Cortex of kidney (tissue), 1 donor: Measurements from ENCODE around the gene LMOD2.

ENCODE experiments used
- DNase-seq: peaks from one replicate; lab custom pipeline; 2025; lab: John Stamatoyannopoulos, UW

LMOD2 gene

DNA sequence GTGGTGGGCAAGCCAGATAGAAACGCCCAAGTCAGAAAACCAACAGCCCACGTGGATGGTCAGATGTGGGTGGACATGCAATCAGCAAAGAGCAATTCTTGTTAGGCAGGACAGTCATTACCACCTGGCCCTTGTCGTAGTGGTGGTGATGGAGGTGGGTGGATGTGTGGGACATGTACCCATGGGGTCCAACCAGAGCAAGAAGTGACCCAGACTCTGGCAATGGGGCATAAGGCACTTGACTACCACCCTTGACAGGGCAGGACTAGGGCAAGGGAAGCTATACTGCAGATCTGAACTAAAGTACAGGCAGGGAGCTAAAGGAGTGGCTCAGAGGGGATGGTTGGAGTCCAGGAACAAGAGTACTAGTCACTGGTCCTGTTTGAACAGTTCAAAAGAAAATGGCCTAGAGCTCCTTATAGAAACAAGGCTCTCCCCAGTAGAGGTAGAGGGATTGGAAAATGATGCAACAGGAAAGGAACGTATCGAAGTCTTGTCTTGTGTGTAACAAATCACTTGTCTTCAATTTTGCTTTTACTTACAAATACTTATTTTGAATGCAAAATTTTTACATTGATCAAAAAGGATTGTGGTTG lies 17.6 kb downstream of the LMOD2 start:
- DNase-seq: no peak

DNA sequence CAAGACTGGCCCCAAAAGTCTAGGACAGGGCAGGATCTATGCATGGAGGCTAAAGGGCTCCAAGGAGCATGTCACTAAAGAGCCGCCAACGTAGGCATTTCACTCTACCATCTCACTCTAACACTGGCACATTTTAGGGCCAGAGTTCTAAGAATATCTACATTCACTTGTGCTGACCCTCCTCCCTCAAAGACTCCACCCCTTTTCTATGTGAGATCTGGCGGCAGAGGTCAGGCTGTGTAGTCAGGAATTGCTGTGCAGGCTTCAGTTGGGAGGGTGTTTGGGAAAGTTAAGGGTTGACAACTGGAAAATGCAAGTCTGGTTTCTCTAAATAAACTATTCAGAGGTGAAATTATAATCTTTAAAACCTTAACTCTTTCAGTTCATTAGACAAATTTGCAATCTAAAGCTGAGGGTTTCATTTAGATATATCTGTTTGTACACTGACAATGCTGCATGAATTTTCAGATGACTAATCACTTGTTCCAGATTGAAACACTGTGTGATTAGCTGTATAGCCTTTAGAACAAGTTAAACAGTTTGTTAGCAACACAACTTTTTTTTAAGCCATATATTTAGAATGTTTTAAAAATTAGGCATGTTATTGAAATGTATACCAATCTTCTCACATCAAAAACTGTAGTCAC lies 18.2 kb downstream of the LMOD2 start:
- no peak for DNase-seq

DNA sequence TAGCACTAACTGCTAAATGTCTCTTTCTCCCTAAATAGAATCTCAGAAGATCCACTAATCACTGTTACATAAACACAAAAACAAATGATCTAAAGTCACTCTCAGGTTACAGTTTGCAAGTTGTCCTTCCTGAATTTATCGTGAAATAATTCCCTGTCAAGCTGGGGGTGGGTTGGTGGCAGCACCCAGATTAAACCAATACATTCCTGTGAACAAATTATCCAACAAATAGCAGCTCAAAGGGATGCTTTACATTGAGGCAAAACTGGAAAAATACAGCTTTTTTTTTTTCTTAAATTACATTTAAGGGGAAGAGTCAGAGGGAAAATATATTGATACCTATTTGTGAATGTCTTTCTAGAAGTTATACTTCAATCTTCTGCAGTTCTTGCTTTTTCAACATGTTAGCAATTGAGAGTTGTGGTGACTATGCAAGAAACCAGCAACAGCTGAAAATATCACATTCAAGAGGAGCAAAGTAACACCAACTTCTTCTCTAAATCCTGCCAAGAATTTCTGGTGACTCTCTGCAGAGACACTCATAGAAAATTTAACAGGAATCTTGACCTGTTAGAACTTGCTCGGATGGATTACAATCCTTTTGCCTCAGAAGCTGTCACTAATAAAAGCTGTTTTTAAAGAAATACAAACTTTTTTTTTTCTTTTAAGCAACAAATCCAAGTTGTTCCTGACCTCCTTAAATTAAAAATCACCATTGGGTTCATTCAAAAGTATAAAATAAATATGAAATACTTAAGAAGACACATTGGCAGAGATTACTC lies 18.9 kb downstream of the LMOD2 start:
- DNase-seq: no peak

GRCh38 chr7:123675181-123675473 lies 19.5 kb downstream of the LMOD2 start:
- DNase-seq: no peak

GRCh38 chr7:123677061-123677715 lies 21.5 kb downstream of the LMOD2 start:
- no peak for DNase-seq

DNA sequence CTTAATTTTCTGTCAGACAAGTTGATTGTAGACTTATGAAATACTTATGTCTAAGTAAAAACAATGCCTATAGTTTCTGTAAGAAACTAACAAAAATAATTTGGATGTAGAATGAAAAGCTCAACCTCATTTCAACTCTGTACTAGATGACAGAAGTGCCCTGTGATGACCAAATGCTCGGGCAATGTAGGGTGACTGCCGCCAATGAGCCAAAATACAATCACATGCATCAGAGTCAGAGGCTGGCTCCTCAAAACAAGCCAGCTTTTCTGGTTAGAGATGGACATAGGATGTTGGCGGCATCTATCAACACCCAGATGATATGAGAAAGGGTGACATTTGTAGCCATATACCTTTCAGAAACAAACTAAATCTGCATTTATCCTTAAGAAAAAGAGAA lies 23.9 kb downstream of the LMOD2 start:
- DNase-seq: no peak

GRCh38 chr7:123680580-123680979 lies 24.9 kb downstream of the LMOD2 start:
- DNase-seq: no peak

DNA sequence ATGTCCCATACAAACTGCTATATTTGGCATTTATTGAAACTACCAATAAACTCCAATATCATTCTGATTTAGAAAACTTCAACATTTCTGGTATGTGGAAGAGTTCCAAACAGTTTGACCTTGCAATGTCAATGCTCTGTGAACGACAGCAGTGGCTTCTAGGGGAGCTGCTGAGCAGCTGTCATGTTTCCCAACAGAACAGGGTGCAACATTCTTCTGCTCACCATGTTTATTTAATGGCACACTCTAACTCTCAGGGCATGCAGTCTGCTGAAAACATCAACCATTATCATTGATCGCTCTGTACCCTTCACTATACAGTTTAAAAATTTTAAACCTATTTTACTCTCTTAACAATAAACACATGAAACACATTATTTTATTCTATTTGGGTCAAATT lies 25.9 kb downstream of the LMOD2 start:
- no peak for DNase-seq

DNA sequence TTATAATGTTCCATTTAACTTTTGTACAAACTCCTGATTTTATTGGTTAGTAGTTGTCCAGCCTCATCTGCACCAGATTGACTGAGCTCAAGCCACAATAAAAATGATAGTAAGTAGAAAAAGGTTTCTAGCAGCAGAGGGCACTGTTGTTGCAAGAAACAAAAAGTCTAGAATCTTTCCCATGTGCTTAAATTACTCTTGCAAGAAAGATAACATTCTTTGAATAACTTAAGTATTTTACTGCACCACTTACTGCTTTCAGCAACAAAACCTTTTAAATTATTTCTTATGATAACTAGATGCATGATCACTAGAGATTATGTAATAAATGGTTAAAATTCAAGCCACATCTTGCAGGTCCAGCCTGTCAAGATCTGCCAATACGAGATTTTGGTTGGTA lies 27.0 kb downstream of the LMOD2 start:
- DNase-seq: no peak

GRCh38 chr7:123687161-123687560 lies 31.5 kb downstream of the LMOD2 start:
- DNase-seq: no peak

- DNase-seq: no peak
Measured at GRCh38 chr7:123687727-123688126, 32.1 kb downstream of the LMOD2 start.

GRCh38 chr7:123689250-123689649 lies 33.6 kb downstream of the LMOD2 start:
- no peak for DNase-seq

DNA sequence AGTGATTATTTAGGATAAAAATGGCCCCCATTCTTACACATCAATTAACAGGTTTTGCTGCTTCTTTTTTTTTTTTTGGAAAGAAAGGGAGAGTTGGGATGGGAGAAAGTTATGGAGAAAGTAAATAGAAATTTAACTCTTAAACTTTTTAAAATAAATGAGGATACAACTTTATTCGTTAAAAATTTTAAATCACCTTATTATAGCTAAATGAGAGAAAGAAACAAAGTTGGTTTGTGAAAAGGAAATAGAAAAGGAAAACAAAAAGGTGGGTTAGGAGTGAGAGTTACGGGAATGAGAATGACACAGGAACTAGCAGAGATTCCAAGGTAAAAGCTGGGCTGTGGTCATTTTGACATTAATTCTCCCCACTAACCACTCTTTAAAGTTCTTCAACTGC lies 34.9 kb downstream of the LMOD2 start:
- no peak for DNase-seq

GRCh38 chr7:123692471-123692877 lies 36.8 kb downstream of the LMOD2 start:
- no peak for DNase-seq

- DNase-seq: no peak
Measured at GRCh38 chr7:123695944-123696677, 40.4 kb downstream of the LMOD2 start.

GRCh38 chr7:123705211-123705901 lies 49.7 kb downstream of the LMOD2 start:
- DNase-seq: no peak

- DNase-seq: no peak
Measured at GRCh38 chr7:123709525-123709924, 53.9 kb downstream of the LMOD2 start.

- DNase-seq: no peak
Measured at GRCh38 chr7:123710683-123711082, 55.0 kb downstream of the LMOD2 start.

DNA sequence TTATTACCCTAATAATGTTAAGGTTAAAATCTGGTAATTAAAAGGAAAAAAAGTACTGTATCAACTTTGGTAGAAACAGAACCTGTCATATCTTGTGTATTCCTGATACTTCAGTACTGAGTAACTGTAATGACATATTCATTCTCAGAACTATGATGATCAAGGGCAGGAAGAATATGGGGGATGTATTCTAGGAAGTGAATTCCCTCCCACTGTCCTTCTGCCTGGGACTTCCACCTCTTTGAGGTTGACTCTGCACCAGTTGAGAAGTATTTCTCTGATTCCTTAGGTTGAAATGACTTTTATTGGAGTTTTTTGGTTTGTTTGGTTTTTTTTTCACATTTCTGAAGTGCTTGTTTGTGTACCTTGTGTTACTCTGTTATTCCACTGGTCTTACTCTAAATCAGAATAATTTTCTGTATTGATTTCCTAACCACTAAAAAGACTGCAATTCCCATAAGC lies 56.2 kb downstream of the LMOD2 start:
- DNase-seq: no peak

DNA sequence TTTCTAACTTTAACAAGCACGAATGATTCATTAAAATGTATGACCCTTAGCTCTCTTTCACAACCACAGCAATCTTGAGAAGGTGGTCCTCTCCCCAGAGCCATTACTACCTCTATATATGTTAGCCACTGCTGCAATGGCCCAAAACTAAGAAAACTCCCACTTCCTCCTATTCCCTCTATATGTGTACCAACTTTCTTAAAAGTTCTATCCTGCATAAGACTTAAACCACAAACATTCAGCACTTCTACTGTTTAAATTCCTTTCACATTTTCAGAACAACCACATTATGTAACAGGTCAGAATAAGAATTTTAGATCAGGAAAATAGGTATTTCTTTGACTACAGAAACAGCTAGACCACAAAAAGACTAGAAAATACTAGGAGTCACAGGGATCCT lies 57.0 kb downstream of the LMOD2 start:
- no peak for DNase-seq
